Tibial nerve (tissue), 4 donors: Measurements from ENCODE around the gene STARD9.

Experiments
- EP300 ChIP-seq, 2 donors: sonication (generic); formaldehyde crosslinking; IDR thresholded peaks; one replicate each; pipeline ENCODE4 v1.6.1; 2017; ENCODE audit warnings: antibody characterized with exemption in 2 of 2, mild to moderate bottlenecking in 1 of 2
- POLR2A ChIP-seq, 2 donors: fragments of 450-650 bp; IDR thresholded peaks; one replicate each; pipeline ENCODE4 v1.6.1; 2017; ENCODE audit warnings: antibody characterized with exemption in 2 of 2, mild to moderate bottlenecking in 2 of 2, moderate library complexity in 2 of 2
- TF ChIP-seq, protein P1 (sequence below), 5 experiments: fragments of 200-600 bp in 3 of 5; fragments of 450-650 bp in 2 of 5; sonication (generic) in 3 of 5; IDR thresholded peaks; one replicate each; pipeline ENCODE4 v1.5.1; 2016 to 2019; ENCODE audit warnings: antibody characterized with exemption in 5 of 5, mild to moderate bottlenecking in 3 of 5, moderate library complexity in 2 of 5

DNA sequence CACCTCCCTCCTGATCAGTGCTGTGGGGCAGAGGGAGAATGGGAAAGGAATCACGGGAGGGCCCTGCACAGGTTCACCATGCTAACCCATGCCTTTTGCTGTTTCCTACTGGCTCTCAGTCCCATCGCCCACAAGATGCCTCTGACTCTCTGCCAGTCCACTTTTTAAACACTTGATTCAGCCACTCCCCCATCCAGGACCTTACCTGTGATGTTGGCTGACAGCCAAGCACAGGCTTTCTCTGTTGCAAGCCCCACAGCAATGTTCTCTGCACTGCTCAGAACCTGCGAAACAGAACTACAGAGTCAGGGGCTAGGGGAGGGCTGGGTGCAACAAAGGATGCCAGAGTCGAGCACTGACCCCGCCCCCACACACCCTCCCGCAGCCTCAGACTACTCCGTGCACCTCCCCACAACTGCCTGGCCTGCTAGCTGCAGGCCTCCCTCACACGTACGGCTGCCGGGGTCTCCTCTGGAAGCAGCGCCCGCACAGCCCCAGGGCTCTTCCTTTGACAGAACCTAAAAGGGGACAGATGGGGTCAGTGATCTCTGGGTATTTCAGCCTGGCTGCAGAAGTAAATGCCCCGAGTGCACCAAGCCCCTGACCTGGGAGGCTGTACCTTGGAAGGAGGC, 152.5 kb downstream of the STARD9 start:
- TF ChIP-seq, protein P1, sequence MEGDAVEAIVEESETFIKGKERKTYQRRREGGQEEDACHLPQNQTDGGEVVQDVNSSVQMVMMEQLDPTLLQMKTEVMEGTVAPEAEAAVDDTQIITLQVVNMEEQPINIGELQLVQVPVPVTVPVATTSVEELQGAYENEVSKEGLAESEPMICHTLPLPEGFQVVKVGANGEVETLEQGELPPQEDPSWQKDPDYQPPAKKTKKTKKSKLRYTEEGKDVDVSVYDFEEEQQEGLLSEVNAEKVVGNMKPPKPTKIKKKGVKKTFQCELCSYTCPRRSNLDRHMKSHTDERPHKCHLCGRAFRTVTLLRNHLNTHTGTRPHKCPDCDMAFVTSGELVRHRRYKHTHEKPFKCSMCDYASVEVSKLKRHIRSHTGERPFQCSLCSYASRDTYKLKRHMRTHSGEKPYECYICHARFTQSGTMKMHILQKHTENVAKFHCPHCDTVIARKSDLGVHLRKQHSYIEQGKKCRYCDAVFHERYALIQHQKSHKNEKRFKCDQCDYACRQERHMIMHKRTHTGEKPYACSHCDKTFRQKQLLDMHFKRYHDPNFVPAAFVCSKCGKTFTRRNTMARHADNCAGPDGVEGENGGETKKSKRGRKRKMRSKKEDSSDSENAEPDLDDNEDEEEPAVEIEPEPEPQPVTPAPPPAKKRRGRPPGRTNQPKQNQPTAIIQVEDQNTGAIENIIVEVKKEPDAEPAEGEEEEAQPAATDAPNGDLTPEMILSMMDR (IDR thresholded peaks at IDR 0.05): no peak
- TF ChIP-seq POLR2A (IDR thresholded peaks at IDR 0.05) (no peak), EP300 (IDR thresholded peaks at IDR 0.05) (no peak)
